Measurements from ENCODE around the gene NPFFR1. TPM values are rescaled to one million over a fixed set of nuclear protein-coding genes. Genes with fewer than 3 reads are reported as not detected.

NPFFR1 gene
- total RNA-seq, 1 donor from 2014 or later = not detected

- Histone ChIP-seq H3K4me3 (no peak overlapping the region), H3K27ac (no peak overlapping the region), H3K27me3 (no peaks in the 10 kb centered on the region), H3K4me1 (peaks cover 53% of the 10 kb centered on the region), H3K36me3 (no peaks in the 10 kb centered on the region), H3K9me3 (no peaks in the 10 kb centered on the region)
- DNase-seq (ENCODE audit: extremely low spot score in 2 of 2) = no peak
- intact Hi-C loops (cut with DNase I) = no loop called here
- TF ChIP-seq POLR2A (IDR thresholded peaks at IDR 0.05) = no peak
- TF ChIP-seq CTCF (IDR thresholded peaks at IDR 0.05) = no peak
- no peak for TF ChIP-seq POLR2AphosphoS5 (IDR thresholded peaks at IDR 0.05; ENCODE audit: insufficient read depth in 1 of 2, low read depth in 1 of 2)
Observed at GRCh38 chr10:70323697-70324338, 40.0 kb upstream of the NPFFR1 start.

- H3K36me3 ChIP-seq = no peaks in the 10 kb centered on the region
- intact Hi-C loops (cut with DNase I) = no loop called here
- peak overlapping the region; percentile 83 for H3K27ac ChIP-seq
- no peak overlapping the region for H3K4me3 ChIP-seq
- peaks cover 49% of the 10 kb centered on the region for H3K4me1 ChIP-seq
- no peak for TF ChIP-seq POLR2A (IDR thresholded peaks at IDR 0.05)
- no peak for TF ChIP-seq POLR2AphosphoS5 (IDR thresholded peaks at IDR 0.05; ENCODE audit: insufficient read depth in 1 of 2, low read depth in 1 of 2)
- no peak for TF ChIP-seq CTCF (IDR thresholded peaks at IDR 0.05)
- no peak for DNase-seq (ENCODE audit: extremely low spot score in 2 of 2)
- H3K9me3 ChIP-seq = no peaks in the 10 kb centered on the region
- no peaks in the 10 kb centered on the region for H3K27me3 ChIP-seq
Observed at GRCh38 chr10:70323138-70323696, 39.4 kb upstream of the NPFFR1 start.

- Histone ChIP-seq H3K36me3 (no peaks in the 10 kb centered on the region), H3K27me3 (no peaks in the 10 kb centered on the region), H3K4me3 (no peak overlapping the region), H3K27ac (peak overlapping the region; percentile 83), H3K9me3 (no peaks in the 10 kb centered on the region), H3K4me1 (peaks cover 49% of the 10 kb centered on the region)
- TF ChIP-seq CTCF (IDR thresholded peaks at IDR 0.05) (no peak), POLR2A (IDR thresholded peaks at IDR 0.05) (no peak), POLR2AphosphoS5 (IDR thresholded peaks at IDR 0.05; ENCODE audit: insufficient read depth in 1 of 2, low read depth in 1 of 2) (no peak)
- DNase-seq (ENCODE audit: extremely low spot score in 2 of 2) = no peak
- intact Hi-C loops (cut with DNase I) = no loop called here
Observed at GRCh38 chr10:70321897-70322890, 38.4 kb upstream of the NPFFR1 start.

GRCh38 chr10:70321233-70321632 lies 37.4 kb upstream of the NPFFR1 start:
- peak overlapping the region; percentile 83 for H3K27ac ChIP-seq
- intact Hi-C loops (cut with DNase I) = no loop called here
- H3K4me1 ChIP-seq = peaks cover 49% of the 10 kb centered on the region
- no peaks in the 10 kb centered on the region for H3K9me3 ChIP-seq
- H3K27me3 ChIP-seq = no peaks in the 10 kb centered on the region
- no peak for TF ChIP-seq POLR2AphosphoS5 (IDR thresholded peaks at IDR 0.05; ENCODE audit: insufficient read depth in 1 of 2, low read depth in 1 of 2)
- no peak for TF ChIP-seq CTCF (IDR thresholded peaks at IDR 0.05)
- TF ChIP-seq POLR2A (IDR thresholded peaks at IDR 0.05) = no peak
- no peaks in the 10 kb centered on the region for H3K36me3 ChIP-seq
- no peak for DNase-seq (ENCODE audit: extremely low spot score in 2 of 2)
- no peak overlapping the region for H3K4me3 ChIP-seq
